H9 (cell line): Measurements from ENCODE around the gene LATS2. TPM values are rescaled to one million over a fixed set of nuclear protein-coding genes. Genes with fewer than 3 reads are reported as not detected.

Experiments used
- DNase-seq: peaks from one replicate; pipeline ENCODE4 v3.0.0-alpha.2; 2017
- H2AFZ ChIP-seq: one replicate; pipeline ENCODE4 v1.6.1; 2013; ENCODE audit warnings: mild to moderate bottlenecking, low read length, control low read depth, moderate library complexity
- H2AK5ac ChIP-seq: 2 replicates; pipeline ENCODE4 v1.6.1; 2013; ENCODE audit warnings: low read length, control low read depth, mixed read lengths; ENCODE audit not compliant: insufficient read length
- H2BK120ac ChIP-seq: one replicate; pipeline ENCODE4 v1.6.1; 2013; ENCODE audit warnings: low read depth, mild to moderate bottlenecking, low read length, control low read depth, inconsistent platforms; ENCODE audit not compliant: poor library complexity, severe bottlenecking
- H2BK12ac ChIP-seq: 2 replicates; pipeline ENCODE4 v1.6.1; 2013; ENCODE audit warnings: low read length, control low read depth, mixed read lengths, low read depth; ENCODE audit not compliant: insufficient read length
- H2BK15ac ChIP-seq: 2 replicates; pipeline ENCODE4 v1.6.1; 2013; ENCODE audit warnings: low read depth, low read length, control low read depth
- H2BK20ac ChIP-seq: one replicate; pipeline ENCODE4 v1.6.1; 2013; ENCODE audit warnings: low read depth, mild to moderate bottlenecking, low read length, control low read depth, inconsistent platforms; ENCODE audit not compliant: poor library complexity, severe bottlenecking
- H2BK5ac ChIP-seq: 2 replicates; pipeline ENCODE4 v1.6.1; 2013; ENCODE audit warnings: low read length, control low read depth, mixed read lengths; ENCODE audit not compliant: insufficient read length
- H3K14ac ChIP-seq: 2 replicates; pipeline ENCODE4 v1.6.1; 2013; ENCODE audit warnings: low read length, control low read depth; ENCODE audit not compliant: insufficient read depth
- H3K18ac ChIP-seq: 2 replicates; pipeline ENCODE4 v1.6.1; 2013; ENCODE audit warnings: low read depth, mild to moderate bottlenecking, mixed read lengths, low read length, control low read depth; ENCODE audit not compliant: insufficient read length
- H3K23ac ChIP-seq: 2 replicates; pipeline ENCODE4 v1.6.1; 2013; ENCODE audit warnings: low read length, control low read depth, mixed read lengths, low read depth; ENCODE audit not compliant: insufficient read length
- H3K23me2 ChIP-seq: 2 replicates; pipeline ENCODE4 v1.6.1; 2013; ENCODE audit warnings: low read depth, mild to moderate bottlenecking, mixed read lengths, low read length, control low read depth; ENCODE audit not compliant: insufficient read length, poor library complexity, severe bottlenecking
- H3K27ac ChIP-seq: 2 replicates; pipeline ENCODE4 v1.5.1; 2013; ENCODE audit warnings: low read length, control low read depth, mixed read lengths, low read depth; ENCODE audit not compliant: insufficient read length
- H3K27me3 ChIP-seq: 2 replicates; pipeline ENCODE4 v1.6.1; 2013; ENCODE audit warnings: low read length, control low read depth, inconsistent platforms; ENCODE audit not compliant: insufficient read depth
- H3K4ac ChIP-seq: 2 replicates; pipeline ENCODE4 v1.6.1; 2013; ENCODE audit warnings: low read depth, mild to moderate bottlenecking, control low read depth, inconsistent platforms, low read length, moderate library complexity
- H3K4me1 ChIP-seq: 2 replicates; pipeline ENCODE4 v1.6.1; 2013; ENCODE audit warnings: low read length, control low read depth, inconsistent platforms; ENCODE audit not compliant: insufficient read depth
- H3K4me2 ChIP-seq: 2 replicates; pipeline ENCODE4 v1.6.1; 2013; ENCODE audit warnings: low read length, control low read depth, mixed read lengths; ENCODE audit not compliant: insufficient read length, insufficient read depth
- H3K56ac ChIP-seq: 2 replicates; pipeline ENCODE4 v1.6.1; 2013; ENCODE audit warnings: low read depth, mild to moderate bottlenecking, mixed read lengths, low read length, control low read depth; ENCODE audit not compliant: insufficient read length
- H3K79me1 ChIP-seq: 2 replicates; pipeline ENCODE4 v1.6.1; 2013; ENCODE audit warnings: low read depth, mild to moderate bottlenecking, moderate library complexity, low read length, control low read depth, inconsistent platforms; ENCODE audit not compliant: insufficient read depth, poor library complexity, severe bottlenecking
- H3K79me2 ChIP-seq: 2 replicates; pipeline ENCODE4 v1.6.1; 2013; ENCODE audit warnings: low read length, control low read depth, inconsistent platforms; ENCODE audit not compliant: insufficient read depth
- H3K9ac ChIP-seq: 2 replicates; pipeline ENCODE4 v1.6.1; 2013; ENCODE audit warnings: low read length, control low read depth, mixed read lengths; ENCODE audit not compliant: insufficient read length; ENCODE audit errors: extremely low read depth
- H3K9me3 ChIP-seq: one replicate; pipeline ENCODE4 v1.6.1; 2013; ENCODE audit warnings: low read depth, low read length, inconsistent platforms; ENCODE audit not compliant: control insufficient read depth
- H3T11ph ChIP-seq: one replicate; pipeline ENCODE4 v1.6.1; 2013; ENCODE audit warnings: mild to moderate bottlenecking, low read length, control low read depth, inconsistent platforms
- H4K20me1 ChIP-seq: one replicate; pipeline ENCODE4 v1.6.1; 2013; ENCODE audit not compliant: control insufficient read depth, insufficient read length, insufficient read depth
- H4K5ac ChIP-seq: 2 replicates; pipeline ENCODE4 v1.6.1; 2013; ENCODE audit warnings: low read depth, mild to moderate bottlenecking, mixed read lengths, low read length, control low read depth; ENCODE audit not compliant: insufficient read length
- H4K8ac ChIP-seq: replicated peaks from 2 replicates; pipeline ENCODE4 v1.6.1; 2013; ENCODE audit warnings: low read length, control low read depth, mixed read lengths, low read depth; ENCODE audit not compliant: insufficient read length
- H4K91ac ChIP-seq: 2 replicates; pipeline ENCODE4 v1.6.1; 2013; ENCODE audit warnings: low read depth, mild to moderate bottlenecking, moderate library complexity, mixed read lengths, low read length, control low read depth; ENCODE audit not compliant: insufficient read length
- H3K27ac Mint-ChIP-seq, 3 experiments: 2 replicates in 2 of 3; 3 replicates in 1 of 3; pipeline ENCODE4 v1.8.0; 2020 to 2021; ENCODE audit warnings: mixed read lengths in 3 of 3, mild to moderate bottlenecking in 1 of 3, moderate library complexity in 1 of 3
- H3K27me3 Mint-ChIP-seq: 2 replicates; pipeline ENCODE4 v1.8.0; 2021; ENCODE audit warnings: low read depth, mild to moderate bottlenecking, moderate library complexity, mixed read lengths
- H3K36me3 Mint-ChIP-seq, 3 experiments: 2 replicates in 2 of 3; 3 replicates in 1 of 3; pipeline ENCODE4 v1.8.0; 2020 to 2021; ENCODE audit warnings: low read depth in 3 of 3, mixed read lengths in 3 of 3; ENCODE audit not compliant: insufficient read depth in 1 of 3
- H3K4me1 Mint-ChIP-seq, 2 experiments: 2 replicates each; pipeline ENCODE4 v1.8.0; 2020; ENCODE audit warnings: mixed read lengths in 2 of 2
- H3K4me3 Mint-ChIP-seq, 2 experiments: 2 replicates in 1 of 2; 3 replicates in 1 of 2; pipeline ENCODE4 v1.8.0; 2020 to 2021; ENCODE audit warnings: mild to moderate bottlenecking in 2 of 2, mixed read lengths in 2 of 2, moderate library complexity in 1 of 2
- H3K9me3 Mint-ChIP-seq, 2 experiments: 2 replicates in 1 of 2; 3 replicates in 1 of 2; pipeline ENCODE4 v1.8.0; 2020; ENCODE audit warnings: mild to moderate bottlenecking in 2 of 2, mixed read lengths in 2 of 2, moderate library complexity in 1 of 2
- CTCF ChIP-seq: fragments of 200-600 bp; sonication (generic); conservative IDR thresholded peaks from 3 replicates; pipeline ENCODE4 v1.8.0; 2021; ENCODE audit warnings: antibody characterized with exemption, mild to moderate bottlenecking
- WGBS: extraction: QIAGEN DNeasy Blood & Tissue Kit; methylation state at CpG from one replicate; pipeline ENCODE4 v1.1.7; 2013; ENCODE audit warnings: missing lambda C conversion rate, low lambda C conversion rate, mixed read lengths; ENCODE audit not compliant: insufficient read length; ENCODE audit errors: extremely low coverage; 5-methylcytosine and 5-hydroxymethylcytosine counted together
- total RNA-seq: library from RNA; stranded (reverse); gene quantifications from 2 replicates; pipeline ENCODE4 v1.2.1, GENCODE V29; 2021

Gene LATS2
- total RNA-seq, 1 experiment from 2014 or later = 20.0 TPM

GRCh38 chr13:21059641-21060337 is 1.6 kb downstream of the LATS2 start:
- no peak overlapping the region for H2BK120ac ChIP-seq
- no peak overlapping the region for H4K91ac ChIP-seq
- no peak overlapping the region for H2BK5ac ChIP-seq
- no peak overlapping the region for H3K56ac ChIP-seq
- no peak overlapping the region for H3K27ac ChIP-seq
- TF ChIP-seq CTCF = no peak
- H3K79me1 ChIP-seq = peaks cover 8% of the 10 kb centered on the region
- no peak overlapping the region for H2AK5ac ChIP-seq
- H4K5ac ChIP-seq = no peak overlapping the region
- no peak overlapping the region for H3T11ph ChIP-seq
- peak overlapping the region; percentile 52 for H3K4me2 ChIP-seq
- H2AFZ ChIP-seq = no peak overlapping the region
- peaks cover 3% of the 10 kb centered on the region for H3K23me2 ChIP-seq
- no peaks in the 10 kb centered on the region for H3K9me3 ChIP-seq
- no peak overlapping the region for H3K23ac ChIP-seq
- Mint-ChIP-seq H3K9me3 (no peaks in the 10 kb centered on the region; a peak in 1 of 5 replicates), H3K27ac (peak overlapping the region in 2 of 3 experiments; percentile 23 to 76; a peak in 3 of 7 replicates), H3K4me3 (peak overlapping the region; percentile 78 to 88), H3K36me3 (peaks cover 0 to 14% (median 11%) of the 10 kb centered on the region in 3 experiments; a peak in 4 of 7 replicates), H3K27me3 (no peaks in the 10 kb centered on the region), H3K4me1 (peaks cover 45 to 50% of the 10 kb centered on the region in 2 experiments)
- H3K14ac ChIP-seq = peak overlapping the region; percentile 66; the same call in 1 of the 2 replicates
- H3K79me2 ChIP-seq = peaks cover 28% of the 10 kb centered on the region; the same call in 1 of the 2 replicates
- H4K8ac ChIP-seq = no peak overlapping the region
- H2BK15ac ChIP-seq = no peak overlapping the region
- no peak overlapping the region for H2BK12ac ChIP-seq
- H4K20me1 ChIP-seq = no peaks in the 10 kb centered on the region
- no peak overlapping the region for H3K4ac ChIP-seq
- DNase-seq = no peak
- H3K4me1 ChIP-seq = peaks cover 4% of the 10 kb centered on the region; the same call in 1 of the 2 replicates
- H3K27me3 ChIP-seq = no peaks in the 10 kb centered on the region
- no peak overlapping the region for H2BK20ac ChIP-seq
- peak overlapping the region; percentile 68 for H3K9ac ChIP-seq
- H3K18ac ChIP-seq = no peak overlapping the region
- WGBS = no CpG with 5 or more reads among the region's 35 CpGs
